B cell (primary cell): ENCODE measurements around the gene FBXO34.

ENCODE experiments used
- CTCF ChIP-seq: fragments of 200-600 bp; IDR thresholded peaks from one replicate; pipeline ENCODE4 v1.8.0; 2022; ENCODE audit warnings: antibody characterized with exemption, mild to moderate bottlenecking
- EZH2 ChIP-seq: IDR thresholded peaks from 2 replicates; pipeline ENCODE4 v1.6.1; 2012; ENCODE audit warnings: borderline replicate concordance, low read depth, mild to moderate bottlenecking, moderate library complexity, low read length; ENCODE audit not compliant: insufficient read depth, poor library complexity, severe bottlenecking

GRCh38 chr14:55272922-55273321, 1.7 kb downstream of the FBXO34 start:
- TF ChIP-seq CTCF (no peak), EZH2 (no peak)
